ENCODE data around the gene BICD1.

Gene BICD1

GRCh38 chr12:32104572-32105355 is 1.9 kb upstream of the BICD1 start:
- DNase-seq, result no peak

GRCh38 chr12:32105986-32106516 is 596 bp upstream of the BICD1 start:
- peak in 3 of 6 experiments; percentile 2 to 27 (median 24) for DNase-seq

- peak in 2 of 6 experiments; percentile 18 to 39 for DNase-seq
These were observed 966 bp downstream of the BICD1 start for GRCh38 chr12:32107359-32108267.

- peak in 1 of 6 experiments; percentile 13 for DNase-seq
These were observed 2.1 kb downstream of the BICD1 start for GRCh38 chr12:32108787-32109186.

- no peak for DNase-seq
These were observed 3.8 kb downstream of the BICD1 start for GRCh38 chr12:32110417-32110816.

- DNase-seq, result no peak
These were observed 4.3 kb downstream of the BICD1 start for GRCh38 chr12:32110942-32111341.

GRCh38 chr12:32115404-32116104 is 8.9 kb downstream of the BICD1 start:
- DNase-seq, result no peak

GRCh38 chr12:32116897-32117296 is 10.2 kb downstream of the BICD1 start:
- no peak for DNase-seq

- no peak for DNase-seq
These were observed 10.7 kb downstream of the BICD1 start for GRCh38 chr12:32117316-32117715.

- no peak for DNase-seq
These were observed 12.2 kb downstream of the BICD1 start for GRCh38 chr12:32118806-32119205.

GRCh38 chr12:32120419-32120818 is 13.8 kb downstream of the BICD1 start:
- no peak for DNase-seq

- no peak for DNase-seq
These were observed 18.0 kb downstream of the BICD1 start for GRCh38 chr12:32124637-32125036.

GRCh38 chr12:32125455-32126084 is 18.9 kb downstream of the BICD1 start:
- no peak for DNase-seq

- no peak for DNase-seq
These were observed 20.1 kb downstream of the BICD1 start for GRCh38 chr12:32126720-32127119.

GRCh38 chr12:32131666-32132065 is 25.0 kb downstream of the BICD1 start:
- DNase-seq, result no peak

GRCh38 chr12:32134101-32134888 is 27.6 kb downstream of the BICD1 start:
- peak in 2 of 6 experiments; percentile 3 to 6 for DNase-seq

- DNase-seq, result no peak
These were observed 29.3 kb downstream of the BICD1 start for GRCh38 chr12:32135967-32136366.

GRCh38 chr12:32136404-32136803 is 29.8 kb downstream of the BICD1 start:
- no peak for DNase-seq

- peak in 2 of 6 experiments; percentile 20 to 45 for DNase-seq
These were observed 32.4 kb downstream of the BICD1 start for GRCh38 chr12:32139064-32139421.

GRCh38 chr12:32140877-32141276 is 34.2 kb downstream of the BICD1 start:
- DNase-seq, result no peak

GRCh38 chr12:32145096-32145495 is 38.4 kb downstream of the BICD1 start:
- DNase-seq, result no peak
